ENCODE data around the gene EXT2.

Gene EXT2

GRCh38 chr11:44258839-44259420 lies 163.5 kb downstream of the EXT2 start:
- CTCF ChIA-PET, result interaction anchor here (0.7 to 1.1 kb wide), 2 partner anchors 164 to 165 kb away, joined by 3 read pairs; partner anchors contain the start of gene EXT2
- DNase-seq (ENCODE audit: extremely low spot score), result no peak
- no peak for TF ChIP-seq BHLHE40 (IDR thresholded peaks at IDR 0.05; ENCODE audit: borderline replicate concordance)
- no peak for TF ChIP-seq ELF4 (IDR thresholded peaks at IDR 0.05)
- TF ChIP-seq FOXK2 (IDR thresholded peaks at IDR 0.05), result no peak
- TF ChIP-seq LEF1 (IDR thresholded peaks at IDR 0.05; ENCODE audit: borderline replicate concordance), result no peak
- TF ChIP-seq FOXM1 (IDR thresholded peaks at IDR 0.05; ENCODE audit: borderline replicate concordance), result no peak
- TF ChIP-seq TARDBP (IDR thresholded peaks at IDR 0.05), result no peak
- no peak for TF ChIP-seq SP1 (IDR thresholded peaks at IDR 0.05)
- TF ChIP-seq ARNT (IDR thresholded peaks at IDR 0.05), result no peak
- no peak for TF ChIP-seq FOXA1 (IDR thresholded peaks at IDR 0.05)
- no peak for TF ChIP-seq PKNOX1 (IDR thresholded peaks at IDR 0.05)
- no peak for TF ChIP-seq ZNF384 (IDR thresholded peaks at IDR 0.05)
- no peak for TF ChIP-seq SUZ12 (IDR thresholded peaks at IDR 0.05)
- TF ChIP-seq L3MBTL2 (conservative IDR thresholded peaks at IDR 0.05), result no peak
- TF ChIP-seq HDGF (IDR thresholded peaks at IDR 0.05; ENCODE audit: borderline replicate concordance), result no peak
- TF ChIP-seq NFRKB (IDR thresholded peaks at IDR 0.05), result no peak
- TF ChIP-seq CTBP1 (IDR thresholded peaks at IDR 0.05; ENCODE audit: borderline replicate concordance), result no peak
- POLR2A ChIA-PET, result no interaction called here

- no peak for TF ChIP-seq ARNT (IDR thresholded peaks at IDR 0.05)
- no peak for TF ChIP-seq BHLHE40 (IDR thresholded peaks at IDR 0.05; ENCODE audit: borderline replicate concordance)
- no peak for TF ChIP-seq FOXK2 (IDR thresholded peaks at IDR 0.05)
- TF ChIP-seq ELF4 (IDR thresholded peaks at IDR 0.05), result no peak
- no peak for TF ChIP-seq SUZ12 (IDR thresholded peaks at IDR 0.05)
- no peak for TF ChIP-seq TARDBP (IDR thresholded peaks at IDR 0.05)
- ChIA-PET CTCF (interaction anchor here (0.6 kb wide), 1 partner anchor 1721 kb away, joined by 3 read pairs; no protein-coding TSS in a partner anchor), POLR2A (no interaction called here)
- no peak for DNase-seq (ENCODE audit: extremely low spot score)
These were observed 164.6 kb downstream of the EXT2 start for GRCh38 chr11:44260081-44260480.

GRCh38 chr11:44261800-44262591 lies 166.5 kb downstream of the EXT2 start:
- DNase-seq (ENCODE audit: extremely low spot score), result no peak
- POLR2A ChIA-PET, result no interaction called here
- CTCF ChIA-PET, result no interaction called here

GRCh38 chr11:44263738-44264437 lies 168.4 kb downstream of the EXT2 start:
- no peak for DNase-seq (ENCODE audit: extremely low spot score)
- ChIA-PET POLR2A (no interaction called here), CTCF (no interaction called here)
- TF ChIP-seq SUZ12 (IDR thresholded peaks at IDR 0.05) (no peak), HDGF (IDR thresholded peaks at IDR 0.05; ENCODE audit: borderline replicate concordance) (no peak), FOXK2 (IDR thresholded peaks at IDR 0.05) (no peak), FOXM1 (IDR thresholded peaks at IDR 0.05; ENCODE audit: borderline replicate concordance) (no peak), LEF1 (IDR thresholded peaks at IDR 0.05; ENCODE audit: borderline replicate concordance) (no peak), ZNF384 (IDR thresholded peaks at IDR 0.05) (no peak), NFRKB (IDR thresholded peaks at IDR 0.05) (no peak)

More at GRCh38 chr11:44261800-44262591, 166.5 kb downstream of the EXT2 start:
- TF ChIP-seq L3MBTL2 (conservative IDR thresholded peaks at IDR 0.05) (no peak), ARNT (IDR thresholded peaks at IDR 0.05) (no peak), FOXM1 (IDR thresholded peaks at IDR 0.05; ENCODE audit: borderline replicate concordance) (no peak), HDGF (IDR thresholded peaks at IDR 0.05; ENCODE audit: borderline replicate concordance) (no peak), ZNF384 (IDR thresholded peaks at IDR 0.05) (no peak), FOXA1 (IDR thresholded peaks at IDR 0.05) (no peak), NFRKB (IDR thresholded peaks at IDR 0.05) (no peak), SP1 (IDR thresholded peaks at IDR 0.05) (no peak), FOXK2 (IDR thresholded peaks at IDR 0.05) (no peak), PKNOX1 (IDR thresholded peaks at IDR 0.05) (no peak), CTBP1 (IDR thresholded peaks at IDR 0.05; ENCODE audit: borderline replicate concordance) (no peak), BHLHE40 (IDR thresholded peaks at IDR 0.05; ENCODE audit: borderline replicate concordance) (no peak), SUZ12 (IDR thresholded peaks at IDR 0.05) (no peak), ELF4 (IDR thresholded peaks at IDR 0.05) (no peak), LEF1 (IDR thresholded peaks at IDR 0.05; ENCODE audit: borderline replicate concordance) (no peak)

GRCh38 chr11:44264438-44264749 lies 168.9 kb downstream of the EXT2 start:
- POLR2A ChIA-PET, result no interaction called here
- no peak for DNase-seq (ENCODE audit: extremely low spot score)
- CTCF ChIA-PET, result no interaction called here
- TF ChIP-seq ZNF384 (IDR thresholded peaks at IDR 0.05) (no peak), FOXM1 (IDR thresholded peaks at IDR 0.05; ENCODE audit: borderline replicate concordance) (no peak), L3MBTL2 (conservative IDR thresholded peaks at IDR 0.05) (no peak), CTBP1 (IDR thresholded peaks at IDR 0.05; ENCODE audit: borderline replicate concordance) (no peak), LEF1 (IDR thresholded peaks at IDR 0.05; ENCODE audit: borderline replicate concordance) (no peak), SP1 (IDR thresholded peaks at IDR 0.05) (no peak), HDGF (IDR thresholded peaks at IDR 0.05; ENCODE audit: borderline replicate concordance) (no peak), ARNT (IDR thresholded peaks at IDR 0.05) (no peak)

GRCh38 chr11:44264761-44265160 lies 169.3 kb downstream of the EXT2 start:
- no peak for DNase-seq (ENCODE audit: extremely low spot score)
- ChIA-PET CTCF (no interaction called here), POLR2A (no interaction called here)
- no peak for TF ChIP-seq TARDBP (IDR thresholded peaks at IDR 0.05)
- TF ChIP-seq BHLHE40 (IDR thresholded peaks at IDR 0.05; ENCODE audit: borderline replicate concordance), result no peak
- no peak for TF ChIP-seq SUZ12 (IDR thresholded peaks at IDR 0.05)
- TF ChIP-seq ZNF384 (IDR thresholded peaks at IDR 0.05), result no peak
- TF ChIP-seq LEF1 (IDR thresholded peaks at IDR 0.05; ENCODE audit: borderline replicate concordance), result no peak

All from HEK293T (cell line).